NK-92 (cell line): Measurements from ENCODE around the gene WARS2.

Experiments used
- DNase-seq: peaks from one replicate; lab custom pipeline; 2025; ENCODE audit not compliant: unreplicated experiment; lab: John Stamatoyannopoulos, UW

Gene WARS2

GRCh38 chr1:118985640-118986554, 154.6 kb downstream of the WARS2 start:
- no peak for DNase-seq

- DNase-seq = no peak
These were observed 155.5 kb downstream of the WARS2 start for GRCh38 chr1:118984722-118985639.

- DNase-seq = no peak
These were observed 156.2 kb downstream of the WARS2 start for GRCh38 chr1:118984086-118984721.

- DNase-seq = no peak
These were observed 156.9 kb downstream of the WARS2 start for GRCh38 chr1:118983558-118984041.

GRCh38 chr1:118982821-118983557, 157.5 kb downstream of the WARS2 start:
- no peak for DNase-seq

GRCh38 chr1:118982266-118982665, 158.2 kb downstream of the WARS2 start:
- DNase-seq = no peak

GRCh38 chr1:118981436-118981835, 159.0 kb downstream of the WARS2 start:
- no peak for DNase-seq
